ENCODE results near the gene VWF.
A peak's percentile ranks its signal among the peaks of the same experiment; 100 is the strongest.

The VWF gene

GRCh38 chr12:6076346-6076745, 48.1 kb downstream of the VWF start:
- DNase-seq: no peak

DNA sequence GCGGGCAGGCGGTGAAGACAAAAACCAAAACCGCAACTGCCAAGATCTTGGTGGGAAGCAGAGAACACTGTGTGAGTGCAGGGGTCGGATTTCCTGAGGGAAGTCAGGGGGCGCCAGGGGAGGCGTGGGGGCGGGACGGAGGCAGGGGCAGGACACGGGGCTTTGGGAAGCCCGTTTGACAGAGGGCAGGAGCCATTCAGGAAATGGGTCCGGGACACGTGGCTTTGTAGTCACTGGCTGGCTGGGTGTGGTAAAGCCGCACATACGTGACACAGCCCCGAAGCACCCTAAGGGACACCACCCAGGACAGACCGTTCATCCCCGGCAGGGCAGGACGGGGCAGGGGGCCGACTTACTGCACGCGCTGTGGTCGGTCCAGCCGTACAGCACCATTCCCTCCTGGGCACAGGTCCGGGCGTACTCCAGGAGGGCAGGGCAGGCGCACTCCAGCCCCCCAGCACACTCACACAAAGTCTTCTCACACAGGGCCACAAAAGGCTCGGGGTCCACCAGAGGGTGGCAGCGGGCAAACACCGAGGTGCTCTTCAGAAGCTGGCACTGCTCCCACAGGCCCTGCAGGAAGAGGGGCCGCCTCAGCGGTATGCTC, 49.4 kb downstream of the VWF start:
- no peak for DNase-seq

DNA sequence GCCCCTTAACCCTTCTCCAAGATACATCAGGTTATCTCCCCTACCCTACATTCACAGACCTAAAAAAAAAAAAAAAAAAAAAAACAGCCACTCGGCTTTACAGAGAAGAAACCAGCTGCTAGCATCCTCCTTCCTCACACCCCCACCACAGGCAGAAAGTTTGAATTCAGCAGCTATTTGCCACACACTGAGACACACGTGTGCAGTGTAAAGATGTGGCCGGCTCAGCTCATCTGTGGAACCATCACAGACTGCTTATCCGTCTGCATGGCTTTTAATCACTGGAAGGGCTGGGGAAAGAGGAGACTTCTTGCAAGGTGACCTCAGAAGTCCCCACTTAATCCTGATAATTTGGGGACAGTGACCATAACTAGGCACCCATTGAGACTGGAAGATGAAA, 50.0 kb downstream of the VWF start:
- no peak for DNase-seq

DNA sequence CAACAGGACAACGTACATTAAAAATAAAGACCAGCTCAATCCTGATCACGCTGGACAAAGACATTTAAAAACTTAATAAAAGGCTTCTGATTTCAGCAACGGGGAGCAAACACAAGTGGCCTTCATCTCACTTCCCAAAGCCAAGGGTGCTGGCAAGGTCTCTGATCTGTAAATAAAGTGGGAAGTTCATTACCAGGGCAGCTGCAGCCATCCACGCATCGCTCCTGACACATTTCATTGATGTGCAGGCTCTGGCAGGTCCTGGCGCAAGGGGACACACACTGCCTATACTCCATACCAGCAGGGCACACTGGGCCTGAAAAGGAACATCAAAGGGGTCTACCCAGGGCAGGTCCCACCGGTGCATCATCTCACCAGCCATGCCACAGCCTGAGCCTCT, 51.0 kb downstream of the VWF start:
- DNase-seq: no peak

DNA sequence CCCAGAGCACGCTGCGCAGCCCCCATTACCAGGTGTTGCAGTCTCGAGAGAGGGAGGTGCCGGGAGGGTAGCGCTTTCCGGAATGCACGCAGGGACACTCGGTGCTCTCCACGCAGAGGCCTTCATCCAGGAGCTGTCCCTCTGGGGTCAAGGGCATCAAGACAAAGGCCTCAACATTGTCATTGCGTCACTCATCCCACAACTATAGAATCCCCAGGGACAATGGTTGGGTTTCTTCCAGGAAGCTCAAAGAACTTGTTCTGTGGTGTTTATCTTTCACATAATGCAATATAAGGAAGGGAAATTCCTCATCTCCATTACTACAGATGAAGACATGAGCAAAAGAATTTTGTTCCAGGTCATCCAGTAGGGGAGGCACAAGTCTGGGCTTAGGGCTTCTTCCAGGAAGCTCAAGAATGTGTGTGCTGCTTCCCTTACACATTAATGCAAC, 52.1 kb downstream of the VWF start:
- DNase-seq: peak; percentile 66

GRCh38 chr12:6071589-6071988, 52.9 kb downstream of the VWF start:
- no peak for DNase-seq

GRCh38 chr12:6070472-6071257, 53.8 kb downstream of the VWF start:
- DNase-seq: no peak

DNA sequence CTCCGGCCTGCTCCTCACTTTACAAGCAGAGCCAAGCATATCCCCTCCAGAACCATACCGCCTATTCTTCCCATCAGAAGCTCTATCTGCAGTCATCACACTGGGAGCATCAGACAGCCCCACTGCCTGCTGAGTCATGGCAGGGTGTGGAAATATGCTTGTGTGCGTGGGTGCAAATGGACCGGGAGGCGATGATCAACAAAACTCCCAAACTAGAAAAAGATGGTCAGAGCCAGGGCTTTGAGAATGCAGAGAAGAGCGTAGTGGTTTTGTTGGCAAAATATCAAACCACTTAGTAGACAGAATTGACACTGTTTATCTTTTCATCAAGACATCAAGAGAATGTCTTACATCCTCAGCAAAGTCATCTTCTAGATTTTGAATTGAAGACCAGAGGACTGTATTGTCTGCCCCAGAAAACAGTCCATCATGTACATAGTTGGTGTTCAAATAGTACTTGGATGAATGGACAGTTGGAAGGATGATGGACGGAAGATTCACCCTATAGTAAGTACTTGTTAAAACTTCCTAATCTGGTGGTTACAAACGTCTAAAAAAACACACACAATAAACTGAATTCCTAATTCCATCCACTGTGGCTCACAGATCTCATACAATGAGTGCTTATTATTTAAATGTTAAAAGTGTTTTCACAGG, 54.9 kb downstream of the VWF start:
- DNase-seq: peak; percentile 46

DNA sequence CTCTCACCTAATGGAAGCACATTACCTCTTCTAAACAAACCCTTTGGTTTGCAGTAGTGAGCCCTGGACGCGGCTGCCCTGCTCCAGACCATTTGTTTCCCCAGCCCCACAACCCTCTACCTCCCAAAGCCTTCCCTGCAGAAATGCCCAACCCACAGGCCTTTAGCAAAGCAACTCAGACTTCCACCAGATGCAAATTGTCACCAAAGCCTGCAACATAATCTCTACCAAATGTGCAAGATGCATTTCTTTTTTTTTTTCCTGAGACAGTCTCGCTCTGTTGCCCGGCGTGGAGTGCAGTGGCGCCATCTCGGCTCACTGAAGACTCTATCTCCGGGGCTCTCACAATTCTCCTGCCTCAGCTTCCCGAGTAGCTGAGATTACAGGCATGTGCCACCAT, 56.2 kb downstream of the VWF start:
- no peak for DNase-seq

DNA sequence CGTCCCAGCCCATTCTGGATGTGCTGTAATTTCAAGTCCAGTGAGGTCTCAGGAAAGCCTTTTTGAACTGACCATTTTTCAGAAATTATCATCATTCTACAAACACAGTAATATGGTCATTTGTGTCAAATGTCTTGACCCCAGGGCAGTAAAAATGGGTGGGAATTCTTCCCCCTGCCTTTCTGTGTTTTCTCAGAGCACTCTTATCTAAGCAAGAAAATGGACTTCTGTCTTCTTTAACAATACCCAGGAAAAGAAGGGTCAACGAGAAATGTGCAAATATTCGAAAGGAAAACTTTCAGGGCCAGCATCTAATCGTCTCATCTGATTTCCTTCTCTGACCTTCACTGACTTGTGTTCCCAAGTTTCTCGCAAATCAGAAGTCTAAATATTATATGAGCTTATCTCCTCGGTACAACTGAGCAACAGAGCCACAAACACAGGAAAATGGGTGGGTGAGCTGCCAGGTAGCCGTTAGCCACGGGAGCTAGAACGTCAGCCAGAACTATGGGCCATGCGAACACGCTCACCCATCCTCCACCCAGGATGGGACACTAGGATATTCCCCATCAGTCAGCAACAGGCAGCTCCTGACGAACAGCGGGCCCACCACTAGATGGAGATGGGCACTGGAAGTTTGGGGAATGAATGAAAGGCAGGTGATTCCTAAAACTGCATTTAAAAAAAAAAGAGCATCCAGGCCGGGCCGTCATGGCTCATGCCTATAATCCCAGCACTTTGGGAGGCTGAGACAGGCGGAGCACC, 57.1 kb downstream of the VWF start:
- peak; percentile 35 for DNase-seq

DNA sequence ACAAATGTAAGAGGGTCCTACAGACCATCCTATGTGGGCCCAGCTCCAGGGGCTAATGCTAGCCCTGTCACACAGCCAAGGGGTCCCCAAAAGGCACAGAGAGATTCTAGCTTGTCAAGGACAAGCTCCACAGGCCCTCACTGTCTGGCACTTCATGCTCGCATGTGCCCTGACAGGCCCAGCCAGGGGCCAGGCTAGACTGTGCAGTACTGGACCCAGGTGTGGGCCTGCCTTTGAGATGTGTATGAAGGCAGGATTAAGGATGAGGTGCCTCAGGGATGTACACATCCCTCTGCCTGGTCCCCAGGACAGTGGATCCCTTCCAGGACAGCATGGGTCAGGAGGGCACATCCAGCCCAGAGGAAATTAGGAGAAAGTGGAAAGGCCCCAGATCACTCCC, 57.8 kb downstream of the VWF start:
- no peak for DNase-seq

DNA sequence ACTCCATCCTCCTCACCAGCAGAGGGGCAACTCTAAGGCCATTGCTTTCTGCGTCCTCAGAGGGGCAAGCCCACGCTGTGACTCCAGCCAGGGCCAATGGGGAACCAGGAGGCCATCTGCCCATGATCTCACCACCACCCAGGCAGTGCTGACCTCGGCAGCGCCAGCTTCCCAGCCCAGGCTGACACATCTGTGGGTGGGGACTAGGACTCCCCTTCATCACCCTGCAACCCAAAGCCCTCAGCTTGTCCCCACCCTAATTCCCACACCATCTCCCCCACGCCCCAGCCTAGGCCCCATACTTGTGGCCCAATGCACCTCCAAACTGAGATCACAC, 58.6 kb downstream of the VWF start:
- DNase-seq: peak; percentile 22

DNA sequence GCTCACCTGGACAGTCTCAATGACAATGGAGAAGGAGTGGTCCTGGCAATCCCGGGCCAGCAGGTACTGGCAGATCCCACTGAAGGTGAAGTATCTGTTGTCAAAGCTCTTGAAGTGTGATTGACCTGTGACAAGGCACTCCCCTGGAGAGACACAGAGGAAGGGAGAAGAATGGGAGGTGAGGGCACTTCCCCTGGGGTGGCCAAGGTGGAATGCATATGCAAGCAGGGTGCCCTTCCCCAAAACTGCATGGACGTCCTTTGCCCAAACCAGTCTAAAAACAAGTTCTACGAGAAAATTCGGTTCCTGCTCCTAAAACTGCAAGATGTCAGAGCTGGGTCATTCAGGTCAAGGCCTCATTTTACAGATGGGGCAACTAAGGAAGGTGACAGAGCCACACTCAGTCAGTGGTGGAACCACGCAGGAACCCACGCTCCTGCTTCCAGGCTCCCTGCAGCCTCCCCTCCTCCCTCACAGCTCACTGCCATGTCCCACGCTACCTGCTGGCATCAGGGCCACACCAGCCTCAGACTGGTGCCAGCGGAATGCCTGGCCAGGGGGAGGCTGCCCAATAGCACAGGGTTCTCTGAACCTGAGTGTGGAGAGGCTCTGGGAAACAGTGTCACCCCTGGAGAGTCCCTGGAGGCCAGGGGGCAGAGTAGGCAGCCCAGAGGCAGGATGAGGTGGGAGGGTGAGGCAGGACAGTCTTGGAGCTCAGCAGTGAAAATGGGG, 59.2 kb downstream of the VWF start:
- DNase-seq: no peak

GRCh38 chr12:6062757-6063735, 61.4 kb downstream of the VWF start:
- no peak for DNase-seq

- DNase-seq: no peak
Measured at GRCh38 chr12:6062395-6062756, 62.1 kb downstream of the VWF start.

- no peak for DNase-seq
Measured at GRCh38 chr12:6061660-6062059, 62.8 kb downstream of the VWF start.

DNA sequence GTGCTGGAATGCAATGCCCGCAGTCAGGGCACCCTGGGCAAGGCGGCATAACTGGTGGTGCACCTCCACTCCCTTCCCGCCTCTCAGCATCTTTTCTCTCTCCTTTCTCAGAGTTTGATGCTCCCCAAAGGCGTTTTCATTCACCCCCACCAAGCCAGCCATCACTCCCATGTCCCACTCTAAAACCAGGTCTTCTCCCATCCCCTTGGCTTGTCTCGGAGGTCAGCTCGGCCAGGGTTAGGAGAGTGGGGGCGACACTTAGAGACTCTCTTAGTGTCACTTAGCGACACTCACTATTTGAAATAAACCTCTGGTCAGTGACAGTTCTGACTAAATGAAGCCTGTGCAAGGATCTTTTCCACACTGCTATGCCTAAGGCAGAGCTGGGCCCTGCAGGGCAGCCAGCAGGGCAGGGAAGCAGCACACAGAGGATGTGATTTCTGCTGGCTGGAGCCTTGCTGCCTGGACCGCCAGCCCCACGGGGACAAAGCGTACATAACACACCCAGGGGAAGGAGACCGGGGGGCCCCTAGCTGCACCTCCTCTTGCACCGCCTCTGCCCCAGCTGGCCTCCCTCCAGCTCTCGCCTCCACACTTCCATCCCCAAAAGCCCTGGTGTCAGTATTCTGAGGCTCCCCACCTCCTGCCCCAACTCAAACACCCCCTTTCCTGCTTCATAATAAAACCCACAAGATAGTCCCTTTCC, 64.5 kb downstream of the VWF start:
- no peak for DNase-seq

DNA sequence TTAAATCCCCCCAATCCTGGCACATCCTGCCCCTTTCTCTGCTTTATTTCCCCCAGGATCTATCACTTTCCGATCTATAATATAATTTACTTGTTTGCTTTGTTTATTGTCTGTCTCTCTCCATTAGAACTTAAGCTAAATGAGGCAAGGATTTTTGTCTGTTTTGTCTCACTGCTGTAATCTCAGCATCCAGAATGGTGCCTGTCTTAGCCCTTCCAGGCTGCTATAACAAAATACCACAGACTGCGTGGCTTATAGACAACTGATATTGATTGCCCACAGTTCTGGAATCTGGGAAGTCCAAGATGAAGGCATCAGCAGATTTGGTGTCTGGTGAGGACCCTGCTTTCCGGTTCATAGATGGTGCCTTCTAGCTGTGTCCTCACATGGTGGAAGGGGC, 65.2 kb downstream of the VWF start:
- DNase-seq: no peak

- no peak for DNase-seq
Measured at GRCh38 chr12:6058481-6059161, 65.8 kb downstream of the VWF start.

DNA sequence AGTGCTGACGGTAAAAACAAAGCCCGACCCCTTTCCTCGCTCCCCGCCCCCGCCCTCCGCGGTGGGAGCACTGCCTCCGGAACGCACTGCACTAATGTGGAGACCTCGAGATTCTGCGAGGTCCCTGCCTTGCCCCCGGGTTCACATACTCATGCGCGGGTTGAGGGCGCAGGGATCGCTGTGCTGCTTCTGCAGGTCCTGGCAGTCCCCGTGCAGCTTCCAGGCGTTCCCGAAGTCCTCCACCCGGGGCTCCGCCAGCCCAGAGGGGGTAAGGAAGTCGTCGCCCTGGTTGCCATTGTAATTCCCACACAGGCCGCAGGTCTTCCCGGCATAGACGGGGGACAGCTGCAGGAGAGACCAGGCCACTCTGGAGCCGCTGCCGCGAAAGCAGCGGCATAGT, 66.8 kb downstream of the VWF start:
- no peak for DNase-seq

Data from NCI-H226 (cell line).